HepG2 (cell line): ENCODE results near the gene RTP2. TPM values are rescaled to one million over a fixed set of nuclear protein-coding genes. Genes with fewer than 3 reads are reported as not detected.
A peak's percentile ranks its signal among the peaks of the same experiment; 100 is the strongest.

Source experiments
- ATAC-seq: fragments of 200-7000 bp; cut with Tn5 transposase; 3 replicates; pipeline ENCODE4 v1.9.1; 2020; ENCODE audit warnings: mild to moderate bottlenecking, moderate library complexity
- BruUV-seq: library from RNA; stranded (reverse); fragments of 400-500 nt; replicated peaks from 2 replicates; lab custom pipeline; 2021; lab: Mats Ljungman, UMichigan
- CTCF ChIA-PET: fragments of 300-600 bp; formaldehyde crosslinking; extraction: SDS; loops from one replicate; lab custom pipeline; 2021; ENCODE audit warnings: low total read pairs, inconsistent platforms, low intra/inter-chr PET ratio; lab: Yijun Ruan, JAX
- POLR2A ChIA-PET: fragments of 350-600 bp; sonication (Branson Sonifier 250); formaldehyde crosslinking; loops from one replicate; lab custom pipeline; 2020; ENCODE audit warnings: antibody characterized with exemption, inconsistent platforms; lab: Yijun Ruan, JAX
- DNase-seq: peaks from one replicate; pipeline ENCODE4 v3.0.0-alpha.2; 2015; ENCODE audit warnings: low spot score
- FAIRE-seq: peaks from 3 replicates; lab custom pipeline; 2011; peaks lifted over from hg19 to GRCh38; lab: Jason Lieb, UNC
- H2AFZ ChIP-seq: one replicate; pipeline ENCODE4 v1.6.1; 2011; ENCODE audit warnings: low read length, inconsistent platforms
- H3K27ac ChIP-seq: fragments of 300-600 bp; 3 replicates; pipeline ENCODE4 v1.8.0; 2011; ENCODE audit warnings: mixed run types, mild to moderate bottlenecking, mixed read lengths, low read length, inconsistent platforms; ENCODE audit not compliant: insufficient read depth; ENCODE audit errors: extremely low read length
- H3K27me3 ChIP-seq, 2 experiments: fragments of 200-600 bp in 1 of 2; 2 replicates in 1 of 2; 3 replicates in 1 of 2; pipeline versions ENCODE4 v1.6.0 to v1.8.0; 2011; ENCODE audit warnings: low read length in 2 of 2, mild to moderate bottlenecking in 2 of 2, moderate library complexity in 2 of 2, inconsistent platforms in 1 of 2; ENCODE audit not compliant: insufficient read depth in 2 of 2, control insufficient read depth in 1 of 2
- H3K36me3 ChIP-seq, 2 experiments: fragments of 200-600 bp in 1 of 2; replicated peaks in 1 of 2; 2 replicates in 1 of 2; 3 replicates in 1 of 2; pipeline versions ENCODE4 v1.5.1 to v1.8.0; 2011; ENCODE audit warnings: low read length in 2 of 2, inconsistent platforms in 1 of 2; ENCODE audit not compliant: insufficient read depth in 2 of 2, control insufficient read depth in 1 of 2
- H3K4me1 ChIP-seq: 2 replicates; pipeline ENCODE4 v1.5.1; 2012; ENCODE audit warnings: low read length, inconsistent platforms; ENCODE audit not compliant: insufficient read depth
- H3K4me2 ChIP-seq: 2 replicates; pipeline ENCODE4 v1.6.0; 2011; ENCODE audit warnings: low read depth, low read length, inconsistent platforms
- H3K4me3 ChIP-seq, 3 experiments: fragments of 200-600 bp in 1 of 3; sonication (generic), shearing (Covaris generic) in 1 of 3; replicated peaks in 1 of 3; 2 replicates each; pipeline ENCODE4 v1.5.1; 2011 to 2016; ENCODE audit warnings: low read length in 3 of 3, inconsistent platforms in 2 of 3, low read depth in 2 of 3, mild to moderate bottlenecking in 2 of 3, control low read depth in 1 of 3, mixed read lengths in 1 of 3; ENCODE audit not compliant: insufficient read depth in 1 of 3
- H3K79me2 ChIP-seq: one replicate; pipeline ENCODE4 v1.6.1; 2011; ENCODE audit warnings: low read length, inconsistent platforms; ENCODE audit not compliant: insufficient read depth
- H3K9ac ChIP-seq: 2 replicates; pipeline ENCODE4 v1.6.0; 2011; ENCODE audit warnings: mild to moderate bottlenecking, low read depth, low read length, inconsistent platforms; ENCODE audit not compliant: insufficient read depth
- H3K9me3 ChIP-seq: 2 replicates; pipeline ENCODE4 v1.5.1; 2012; ENCODE audit warnings: mild to moderate bottlenecking, low read length
- H4K20me1 ChIP-seq: 2 replicates; pipeline ENCODE4 v1.6.0; 2011; ENCODE audit warnings: inconsistent platforms, mild to moderate bottlenecking, low read length, moderate library complexity; ENCODE audit not compliant: insufficient read depth
- AGO2 ChIP-seq: fragments of 200-400 bp; formaldehyde crosslinking; optimal IDR thresholded peaks from 2 replicates; pipeline ENCODE3; 2017; ENCODE audit warnings: mild to moderate bottlenecking, low read depth, low read length, moderate library complexity
- AKAP8 ChIP-seq: sonication (generic); formaldehyde crosslinking; IDR thresholded peaks from 2 replicates; pipeline ENCODE4 v1.5.1; 2020; ENCODE audit warnings: mild to moderate bottlenecking, missing genetic modification reagents
- CC2D1A ChIP-seq: sonication (generic); formaldehyde crosslinking; IDR thresholded peaks from 2 replicates; pipeline ENCODE4 v1.8.1; 2023; ENCODE audit warnings: mild to moderate bottlenecking, missing genetic modification reagents
- CREM ChIP-seq, 2 experiments: sonication (generic) in 1 of 2; formaldehyde crosslinking in 1 of 2; IDR thresholded peaks; 2 replicates each; pipeline versions ENCODE4 v1.4.0 to v1.6.1; 2016 to 2020; ENCODE audit warnings: antibody characterized with exemption in 1 of 2, mild to moderate bottlenecking in 1 of 2, missing genetic modification reagents in 1 of 2
- DNMT1 ChIP-seq: sonication (generic); formaldehyde crosslinking; IDR thresholded peaks from 2 replicates; pipeline ENCODE4 v1.5.1; 2020; ENCODE audit warnings: mild to moderate bottlenecking, missing genetic modification reagents
- ESRRA ChIP-seq: sonication (generic); formaldehyde crosslinking; IDR thresholded peaks from 2 replicates; pipeline ENCODE4 v1.5.1; 2020; ENCODE audit warnings: mild to moderate bottlenecking, low read depth, missing genetic modification reagents
- MLX ChIP-seq: IDR thresholded peaks from 2 replicates; pipeline ENCODE4 v1.6.1; 2016
- NFKB2 ChIP-seq: sonication (generic); formaldehyde crosslinking; IDR thresholded peaks from 2 replicates; pipeline ENCODE4 v1.4.0; 2020; ENCODE audit warnings: missing genetic modification reagents, borderline replicate concordance
- SIN3A ChIP-seq: IDR thresholded peaks from 2 replicates; pipeline ENCODE4 v1.6.1; 2011; ENCODE audit warnings: low read depth, mild to moderate bottlenecking, control low read depth, low read length, borderline replicate concordance
- SMC3 ChIP-seq: IDR thresholded peaks from 2 replicates; pipeline ENCODE4 v1.6.1; 2011; ENCODE audit warnings: low read length, improper control_type of control experiment
- TCF12 ChIP-seq, 2 experiments: fragments of 450-650 bp in 1 of 2; sonication (generic) in 1 of 2; formaldehyde crosslinking in 1 of 2; IDR thresholded peaks; 2 replicates each; pipeline versions ENCODE4 v1.6.1 to v1.8.0; 2017 to 2022; ENCODE audit warnings: antibody characterized with exemption in 1 of 2, mild to moderate bottlenecking in 1 of 2, missing genetic modification reagents in 1 of 2, moderate library complexity in 1 of 2
- TFAP4 ChIP-seq: sonication (generic); IDR thresholded peaks from 2 replicates; pipeline ENCODE4 v1.6.1; 2016; ENCODE audit warnings: low read depth, borderline replicate concordance
- ZFP90 ChIP-seq: sonication (generic); formaldehyde crosslinking; IDR thresholded peaks from 2 replicates; pipeline ENCODE4 v1.8.0; 2022; ENCODE audit warnings: missing genetic modification reagents, mild to moderate bottlenecking, inconsistent platforms, borderline replicate concordance
- ZNF10 ChIP-seq: sonication (generic); formaldehyde crosslinking; IDR thresholded peaks from 2 replicates; pipeline ENCODE4 v1.4.0; 2020; ENCODE audit warnings: mild to moderate bottlenecking, low read depth, missing genetic modification reagents, borderline replicate concordance
- ZNF205 ChIP-seq: IDR thresholded peaks from 2 replicates; pipeline ENCODE4 v1.6.1; 2018; ENCODE audit warnings: missing biosample characterization, missing genetic modification reagents
- ZNF446 ChIP-seq: sonication (generic); formaldehyde crosslinking; IDR thresholded peaks from 2 replicates; pipeline ENCODE4 v1.5.0; 2020; ENCODE audit warnings: mild to moderate bottlenecking, missing genetic modification reagents
- ZNF557 ChIP-seq: sonication (generic); formaldehyde crosslinking; IDR thresholded peaks from 2 replicates; pipeline ENCODE4 v1.4.0; 2020; ENCODE audit warnings: missing genetic modification reagents
- ZNF567 ChIP-seq: sonication (generic); formaldehyde crosslinking; IDR thresholded peaks from 2 replicates; pipeline ENCODE4 v1.8.1; 2023; ENCODE audit warnings: mild to moderate bottlenecking, missing genetic modification reagents, borderline replicate concordance
- ZNF615 ChIP-seq: sonication (generic); formaldehyde crosslinking; IDR thresholded peaks from 2 replicates; pipeline ENCODE4 v1.5.0; 2020; ENCODE audit warnings: mild to moderate bottlenecking, missing genetic modification reagents, borderline replicate concordance
- ZNF674 ChIP-seq: sonication (generic); formaldehyde crosslinking; IDR thresholded peaks from 2 replicates; pipeline ENCODE4 v1.5.0; 2020; ENCODE audit warnings: low read depth, mild to moderate bottlenecking, missing genetic modification reagents
- ZNF800 ChIP-seq: sonication (generic); formaldehyde crosslinking; IDR thresholded peaks from 2 replicates; pipeline ENCODE4 v1.4.0; 2020; ENCODE audit warnings: missing genetic modification reagents
- WGBS: methylation state at CpG from one replicate; pipeline ENCODE4 v1.1.6; 2017; ENCODE audit warnings: low lambda C conversion rate; 5-methylcytosine and 5-hydroxymethylcytosine counted together
- in situ Hi-C: cut with HindIII; loops from 2 replicates; pipeline ENCODE4 v1.10.0; 2017; ENCODE audit warnings: low pct_unique_long_range_greater_than_20kb; ENCODE audit not compliant: extremely low pct_ligation_motif_present
- intact Hi-C: fragments of 100-400 bp; cut with micrococcal nuclease; formaldehyde crosslinking; loops from one replicate; pipeline ENCODE4 v1.10.0; 2022; ENCODE audit not compliant: unreplicated experiment
- polyA plus RNA-seq, 8 experiments: library from polyadenylated mRNA; depleted of rRNA in 3 of 8; stranded (reverse) in 7 of 8; unstranded in 1 of 8; fragments of >200 nt; fragmentation: Illumina TruSeq in 4 of 8; extraction: Trizol in 4 of 8; gene quantifications; 2 replicates each; pipeline versions ENCODE4 v1.2.1 to v1.2.3, GENCODE V29; 2011 to 2016; ENCODE audit warnings: low read depth in 4 of 8, missing spikeins in 1 of 8, mixed read lengths in 1 of 8; ENCODE audit not compliant: insufficient read depth in 1 of 8
- total RNA-seq, 5 experiments: library from RNA; depleted of rRNA; stranded (reverse); fragments of >200 nt; fragmentation: Illumina TruSeq; extraction: Trizol; gene quantifications; 2 replicates each; pipeline ENCODE4 v1.2.3, GENCODE V29; 2016; ENCODE audit warnings: low read depth in 1 of 5

RTP2 gene
- total and polyA plus RNA-seq, 2 of the 13 experiments (the other 11 are each of a cell fraction or from before 2014, with no cell fraction given): not detected

GRCh38 chr3:187738331-187739093 is 36.2 kb upstream of the RTP2 start:
- BruUV-seq: no TSS peak
- H2AFZ ChIP-seq: no peak overlapping the region
- peak; percentile 72 for DNase-seq
- no peak for TF ChIP-seq ZNF10 (CRISPR knock-in tag)
- no peak for TF ChIP-seq ZFP90 (CRISPR knock-in tag)
- TF ChIP-seq DNMT1: no peak
- TF ChIP-seq ZNF800 (CRISPR knock-in tag): peak; percentile 44; the same call in 1 of the 2 replicates
- TF ChIP-seq CC2D1A (CRISPR knock-in tag): no peak
- no peak for TF ChIP-seq ESRRA (CRISPR knock-in tag)
- TF ChIP-seq CREM (IDR thresholded peaks at IDR 0.05): peak; percentile 18; the same call in 1 of the 2 replicates
- no peak for TF ChIP-seq CREM (CRISPR knock-in tag; IDR thresholded peaks at IDR 0.05)
- no peak for TF ChIP-seq TCF12 (IDR thresholded peaks at IDR 0.05)
- TF ChIP-seq TCF12 (CRISPR knock-in tag; IDR thresholded peaks at IDR 0.05): no peak
- no peak for TF ChIP-seq ZNF205 (CRISPR knock-in tag)
- TF ChIP-seq NFKB2 (CRISPR knock-in tag): no peak
- TF ChIP-seq ZNF446 (CRISPR knock-in tag): no peak
- TF ChIP-seq SIN3A: no peak
- TF ChIP-seq AGO2: peak; percentile 65
- TF ChIP-seq TFAP4: no peak
- TF ChIP-seq ZNF567 (CRISPR knock-in tag): no peak
- TF ChIP-seq ZNF615 (CRISPR knock-in tag): no peak
- TF ChIP-seq SMC3: peak; percentile 68
- no peak for TF ChIP-seq AKAP8 (CRISPR knock-in tag)
- no peak for TF ChIP-seq MLX (CRISPR knock-in tag)
- TF ChIP-seq ZNF557 (CRISPR knock-in tag): no peak
- TF ChIP-seq ZNF674 (CRISPR knock-in tag): no peak

More at GRCh38 chr3:187738331-187739093, 36.2 kb upstream of the RTP2 start:
- Histone ChIP-seq H3K4me2 (peak overlapping the region; percentile 95), H3K79me2 (peaks cover 98% of the 10 kb centered on the region), H3K4me1 (peaks cover 57% of the 10 kb centered on the region), H3K36me3 (peaks cover 3 to 17% of the 10 kb centered on the region in 2 experiments), H3K27ac (peak overlapping the region; percentile 100), H3K9ac (peak overlapping the region; percentile 99), H3K27me3 (no peaks in the 10 kb centered on the region), H3K9me3 (no peaks in the 10 kb centered on the region), H3K4me3 (peak overlapping the region; percentile 45 to 99 (median 98)), H4K20me1 (peaks cover 92% of the 10 kb centered on the region)
- CTCF ChIA-PET: interaction anchor here (1.3 to 3.5 kb wide), 3 partner anchors 1216 to 1310 kb away, joined by 3 to 16 read pairs (median 8); no protein-coding TSS in a partner anchor
- peak; percentile 33 for ATAC-seq
- POLR2A ChIA-PET: interaction anchor here (0.7 to 5.7 kb wide), 10 partner anchors 12 to 1142 kb away, joined by 3 to 31 read pairs (median 4); partner anchors contain the start of gene LPP
- 54% methylated on average over 40 of the region's 43 CpGs for WGBS
- FAIRE-seq: peak; percentile 21
- intact Hi-C loops (loop anchor here (2.0 to 5.0 kb wide), 2 partner anchors 1099 to 1410 kb away; no protein-coding TSS in a partner anchor), in situ Hi-C loops (loop anchor here (25.0 kb wide), 3 partner anchors 674 to 999 kb away; no protein-coding TSS in a partner anchor)
